NB4 (cell line): ENCODE results near the gene EGFL7.
"Not testable (repeated sequence)": the region's sequence is repeated elsewhere in the genome, so short reads cannot be mapped to it uniquely, and the experiment has no call there.

Source experiments
- DNase-seq: peaks from one replicate; pipeline ENCODE4 v3.0.0; 2010; ENCODE audit warnings: low read depth
- H3K4me3 ChIP-seq: one replicate; pipeline ENCODE4 v1.5.1; 2011; ENCODE audit warnings: mild to moderate bottlenecking, low read depth, low read length, moderate library complexity
- CTCF ChIP-seq: IDR thresholded peaks from one replicate; pipeline ENCODE4 v1.5.1; 2012; ENCODE audit warnings: low read depth, low read length
- MAX ChIP-seq: IDR thresholded peaks from 2 replicates; pipeline ENCODE4 v1.6.1; 2011; ENCODE audit warnings: low read depth, low read length
- MYC ChIP-seq: IDR thresholded peaks from 2 replicates; pipeline ENCODE4 v1.6.1; 2011; ENCODE audit warnings: low read depth, low read length
- POLR2A ChIP-seq: IDR thresholded peaks from 2 replicates; pipeline ENCODE4 v1.6.1; 2011; ENCODE audit warnings: mild to moderate bottlenecking; ENCODE audit not compliant: insufficient read length; ENCODE audit errors: extremely low read depth

The EGFL7 gene

GRCh38 chr9:136697821-136698526 is 35.3 kb downstream of the EGFL7 start:
- DNase-seq: peak; percentile 87
- no peak overlapping the region for H3K4me3 ChIP-seq
- TF ChIP-seq CTCF: no peak
- no peak for TF ChIP-seq MYC
- TF ChIP-seq POLR2A: no peak
- TF ChIP-seq MAX: no peak

GRCh38 chr9:136698635-136699246 is 36.0 kb downstream of the EGFL7 start:
- no peak overlapping the region for H3K4me3 ChIP-seq
- TF ChIP-seq MYC: no peak
- no peak for TF ChIP-seq CTCF
- TF ChIP-seq MAX: no peak
- TF ChIP-seq POLR2A: no peak
- DNase-seq: no peak

GRCh38 chr9:136700304-136700703 is 37.6 kb downstream of the EGFL7 start:
- no peak overlapping the region for H3K4me3 ChIP-seq
- TF ChIP-seq MAX (no peak), MYC (no peak), POLR2A (no peak)
- no peak for DNase-seq

- TF ChIP-seq MAX: no peak
- TF ChIP-seq MYC: no peak
- no peak for TF ChIP-seq CTCF
- TF ChIP-seq POLR2A: no peak
- DNase-seq: no peak
- H3K4me3 ChIP-seq: no peak overlapping the region
Measured at GRCh38 chr9:136700959-136701667, 38.4 kb downstream of the EGFL7 start.

- DNase-seq: no peak
- no peak overlapping the region for H3K4me3 ChIP-seq
- TF ChIP-seq CTCF: no peak
- no peak for TF ChIP-seq MYC
Measured at GRCh38 chr9:136701668-136702053, 38.9 kb downstream of the EGFL7 start.

GRCh38 chr9:136703276-136703860 is 40.7 kb downstream of the EGFL7 start:
- TF ChIP-seq MYC (no peak), MAX (peak; percentile 39; the same call in 1 of the 2 replicates)
- DNase-seq: peak; percentile 86
- no peak overlapping the region for H3K4me3 ChIP-seq

GRCh38 chr9:136704741-136705140 is 42.0 kb downstream of the EGFL7 start:
- not testable (repeated sequence) for H3K4me3 ChIP-seq, DNase-seq
